SK-N-MC (cell line): ENCODE measurements around the gene DMTF1.

Experiments
- DNase-seq: peaks from one replicate; pipeline ENCODE4 v3.0.0-alpha.2; 2011; ENCODE audit warnings: low read depth, low spot score
- H3K27ac ChIP-seq: fragments of 200-600 bp; sonication (generic); 2 replicates; pipeline ENCODE4 v1.5.1; 2016; ENCODE audit warnings: mixed run types
- H3K36me3 ChIP-seq: fragments of 200-600 bp; sonication (generic); 2 replicates; pipeline ENCODE4 v1.6.1; 2017; ENCODE audit warnings: antibody characterized with exemption, low read length, mixed read lengths; ENCODE audit not compliant: insufficient read depth
- H3K4me3 ChIP-seq: fragments of 200-600 bp; sonication (generic); 2 replicates; pipeline ENCODE4 v1.5.1; 2016
- H3K9ac ChIP-seq: fragments of 200-600 bp; sonication (generic); 2 replicates; pipeline ENCODE4 v1.8.0; 2017; ENCODE audit warnings: mixed run types, mixed read lengths; ENCODE audit not compliant: insufficient read length
- H3K9me3 ChIP-seq: fragments of 200-600 bp; sonication (generic); 2 replicates; pipeline ENCODE4 v1.6.1; 2017; ENCODE audit warnings: low read depth, mild to moderate bottlenecking, antibody characterized with exemption, low read length, moderate library complexity, mixed read lengths
- EZH2 ChIP-seq: fragments of 200-600 bp; sonication (generic); IDR thresholded peaks from one replicate; pipeline ENCODE4 v1.6.1; 2017; ENCODE audit warnings: antibody characterized with exemption
- FOXP2 ChIP-seq: optimal IDR thresholded peaks from 2 replicates; pipeline ENCODE3; 2011; ENCODE audit warnings: mild to moderate bottlenecking, moderate library complexity; ENCODE audit not compliant: insufficient read depth; ENCODE audit errors: extremely low read length, control extremely low read depth
- POLR2AphosphoS5 ChIP-seq: IDR thresholded peaks from 2 replicates; pipeline ENCODE4 v1.6.1; 2012; ENCODE audit warnings: mild to moderate bottlenecking, low read depth, low read length, borderline replicate concordance

DMTF1 gene

GRCh38 chr7:87152897-87153641, 816 bp downstream of the DMTF1 start:
- no peak for DNase-seq
- H3K4me3 ChIP-seq, result peak overlapping the region; percentile 98
- TF ChIP-seq FOXP2 (no peak), POLR2AphosphoS5 (no peak), EZH2 (no peak)
- H3K9ac ChIP-seq, result peak overlapping the region; percentile 95
- H3K9me3 ChIP-seq, result no peaks in the 10 kb centered on the region
- peaks cover 35% of the 10 kb centered on the region for H3K36me3 ChIP-seq
- peak overlapping the region; percentile 96 for H3K27ac ChIP-seq

GRCh38 chr7:87154166-87154565, 1.9 kb downstream of the DMTF1 start:
- no peak for TF ChIP-seq FOXP2
- TF ChIP-seq POLR2AphosphoS5, result no peak
- TF ChIP-seq EZH2, result no peak
- DNase-seq, result no peak
- Histone ChIP-seq H3K9me3 (no peaks in the 10 kb centered on the region), H3K27ac (no peak overlapping the region), H3K36me3 (peaks cover 41% of the 10 kb centered on the region), H3K9ac (peak overlapping the region; percentile 95), H3K4me3 (peak overlapping the region; percentile 98)

GRCh38 chr7:87154569-87154968, 2.3 kb downstream of the DMTF1 start:
- H3K4me3 ChIP-seq, result peak overlapping the region; percentile 98
- no peaks in the 10 kb centered on the region for H3K9me3 ChIP-seq

GRCh38 chr7:87155788-87156187, 3.5 kb downstream of the DMTF1 start:
- no peaks in the 10 kb centered on the region for H3K9me3 ChIP-seq
- no peak for TF ChIP-seq POLR2AphosphoS5
- TF ChIP-seq FOXP2, result no peak
- no peak for TF ChIP-seq EZH2
- H3K27ac ChIP-seq, result no peak overlapping the region
- H3K36me3 ChIP-seq, result peaks cover 51% of the 10 kb centered on the region
- DNase-seq, result no peak
- H3K9ac ChIP-seq, result no peak overlapping the region
- H3K4me3 ChIP-seq, result peak overlapping the region; percentile 14; the same call in 1 of the 2 replicates

More at GRCh38 chr7:87154569-87154968, 2.3 kb downstream of the DMTF1 start:
- Histone ChIP-seq H3K9ac (peak overlapping the region; percentile 95), H3K27ac (no peak overlapping the region), H3K36me3 (peaks cover 45% of the 10 kb centered on the region)
- TF ChIP-seq POLR2AphosphoS5 (no peak), FOXP2 (no peak), EZH2 (no peak)
- DNase-seq, result no peak

- Histone ChIP-seq H3K9ac (no peak overlapping the region), H3K36me3 (peaks cover 51% of the 10 kb centered on the region), H3K27ac (no peak overlapping the region), H3K4me3 (no peak overlapping the region), H3K9me3 (no peaks in the 10 kb centered on the region)
- DNase-seq, result no peak
- no peak for TF ChIP-seq EZH2
- no peak for TF ChIP-seq FOXP2
- TF ChIP-seq POLR2AphosphoS5, result no peak
These were observed 4.5 kb downstream of the DMTF1 start for GRCh38 chr7:87156709-87157108.

GRCh38 chr7:87159538-87159937, 7.3 kb downstream of the DMTF1 start:
- Histone ChIP-seq H3K9ac (no peak overlapping the region), H3K9me3 (no peaks in the 10 kb centered on the region), H3K36me3 (peaks cover 67% of the 10 kb centered on the region), H3K4me3 (no peak overlapping the region), H3K27ac (no peak overlapping the region)
- TF ChIP-seq EZH2 (no peak), POLR2AphosphoS5 (no peak), FOXP2 (no peak)
- DNase-seq, result no peak

- Histone ChIP-seq H3K27ac (no peak overlapping the region), H3K9me3 (no peaks in the 10 kb centered on the region), H3K9ac (no peak overlapping the region), H3K36me3 (peaks cover 77% of the 10 kb centered on the region), H3K4me3 (no peak overlapping the region)
- TF ChIP-seq FOXP2 (no peak), POLR2AphosphoS5 (no peak), EZH2 (no peak)
- DNase-seq, result no peak
These were observed 12.2 kb downstream of the DMTF1 start for GRCh38 chr7:87164433-87164832.

- TF ChIP-seq EZH2 (no peak), FOXP2 (no peak), POLR2AphosphoS5 (no peak)
- peaks cover 100% of the 10 kb centered on the region for H3K36me3 ChIP-seq
- DNase-seq, result no peak
- H3K9ac ChIP-seq, result no peak overlapping the region
- no peaks in the 10 kb centered on the region for H3K9me3 ChIP-seq
- no peak overlapping the region for H3K4me3 ChIP-seq
- 0 out of 2 replicates have a peak overlapping the region, but pooled peaks have one; percentile 10 for H3K27ac ChIP-seq
These were observed 18.6 kb downstream of the DMTF1 start for GRCh38 chr7:87170828-87171227.
